Neural crest cell (in vitro differentiated cells): ENCODE data around the gene ZNF33A. TPM values are rescaled to one million over a fixed set of nuclear protein-coding genes. Genes with fewer than 3 reads are reported as not detected.
"Not testable (repeated sequence)": the region's sequence is repeated elsewhere in the genome, so short reads cannot be mapped to it uniquely, and the experiment has no call there.

Source experiments
- DNase-seq: peaks from one replicate; pipeline ENCODE4 v3.0.0; 2021; ENCODE audit warnings: low read depth, mixed read lengths, low spot score
- H3K27ac Mint-ChIP-seq: one replicate; pipeline ENCODE4 v1.8.0; 2021; ENCODE audit warnings: mild to moderate bottlenecking, mixed read lengths; ENCODE audit not compliant: unreplicated experiment
- H3K27me3 Mint-ChIP-seq: 2 replicates; pipeline ENCODE4 v1.8.0; 2021; ENCODE audit warnings: low read depth, mild to moderate bottlenecking, mixed read lengths
- H3K36me3 Mint-ChIP-seq: 2 replicates; pipeline ENCODE4 v1.8.0; 2021; ENCODE audit warnings: low read depth, mild to moderate bottlenecking, mixed read lengths
- H3K4me1 Mint-ChIP-seq: 2 replicates; pipeline ENCODE4 v1.8.0; 2021; ENCODE audit warnings: mixed read lengths
- H3K4me3 Mint-ChIP-seq: one replicate; pipeline ENCODE4 v1.8.0; 2021; ENCODE audit warnings: mild to moderate bottlenecking, mixed read lengths
- H3K9me3 Mint-ChIP-seq: 2 replicates; pipeline ENCODE4 v1.8.0; 2021; ENCODE audit warnings: mixed read lengths
- total RNA-seq: library from RNA; stranded (reverse); gene quantifications from 2 replicates; pipeline ENCODE4 v1.2.1, GENCODE V29; 2021
- TF ChIP-seq, protein P1 (sequence below): fragments of 200-600 bp; sonication (generic); conservative IDR thresholded peaks from 2 replicates; pipeline ENCODE4 v1.5.0; 2021; ENCODE audit warnings: antibody characterized with exemption, mild to moderate bottlenecking

ZNF33A gene
- total RNA-seq, 1 donor from 2014 or later: 27.8 TPM

DNA sequence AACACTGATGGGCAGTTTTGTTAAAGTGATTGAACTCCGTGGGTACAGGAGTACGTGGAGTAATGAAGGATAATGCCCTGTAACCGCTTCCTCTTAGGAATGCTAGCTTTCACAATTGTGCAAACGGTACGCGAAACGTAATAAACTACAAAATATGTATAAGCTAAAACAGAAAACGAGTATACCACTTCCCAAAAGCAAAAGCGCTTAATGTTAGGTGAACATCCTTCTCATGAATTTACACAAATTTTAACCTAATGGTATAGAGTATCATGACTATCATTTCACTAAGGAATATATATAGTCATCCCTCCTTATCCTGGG lies 33.6 kb upstream of the ZNF33A start:
- TF ChIP-seq, protein P1, sequence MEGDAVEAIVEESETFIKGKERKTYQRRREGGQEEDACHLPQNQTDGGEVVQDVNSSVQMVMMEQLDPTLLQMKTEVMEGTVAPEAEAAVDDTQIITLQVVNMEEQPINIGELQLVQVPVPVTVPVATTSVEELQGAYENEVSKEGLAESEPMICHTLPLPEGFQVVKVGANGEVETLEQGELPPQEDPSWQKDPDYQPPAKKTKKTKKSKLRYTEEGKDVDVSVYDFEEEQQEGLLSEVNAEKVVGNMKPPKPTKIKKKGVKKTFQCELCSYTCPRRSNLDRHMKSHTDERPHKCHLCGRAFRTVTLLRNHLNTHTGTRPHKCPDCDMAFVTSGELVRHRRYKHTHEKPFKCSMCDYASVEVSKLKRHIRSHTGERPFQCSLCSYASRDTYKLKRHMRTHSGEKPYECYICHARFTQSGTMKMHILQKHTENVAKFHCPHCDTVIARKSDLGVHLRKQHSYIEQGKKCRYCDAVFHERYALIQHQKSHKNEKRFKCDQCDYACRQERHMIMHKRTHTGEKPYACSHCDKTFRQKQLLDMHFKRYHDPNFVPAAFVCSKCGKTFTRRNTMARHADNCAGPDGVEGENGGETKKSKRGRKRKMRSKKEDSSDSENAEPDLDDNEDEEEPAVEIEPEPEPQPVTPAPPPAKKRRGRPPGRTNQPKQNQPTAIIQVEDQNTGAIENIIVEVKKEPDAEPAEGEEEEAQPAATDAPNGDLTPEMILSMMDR: no peak
- Mint-ChIP-seq H3K27me3 (no peaks in the 10 kb centered on the region), H3K36me3 (peaks cover 13% of the 10 kb centered on the region), H3K27ac (no peak overlapping the region), H3K9me3 (peaks cover 6% of the 10 kb centered on the region), H3K4me1 (peaks cover 19% of the 10 kb centered on the region), H3K4me3 (peak overlapping the region; percentile 95)
- DNase-seq: no peak

DNA sequence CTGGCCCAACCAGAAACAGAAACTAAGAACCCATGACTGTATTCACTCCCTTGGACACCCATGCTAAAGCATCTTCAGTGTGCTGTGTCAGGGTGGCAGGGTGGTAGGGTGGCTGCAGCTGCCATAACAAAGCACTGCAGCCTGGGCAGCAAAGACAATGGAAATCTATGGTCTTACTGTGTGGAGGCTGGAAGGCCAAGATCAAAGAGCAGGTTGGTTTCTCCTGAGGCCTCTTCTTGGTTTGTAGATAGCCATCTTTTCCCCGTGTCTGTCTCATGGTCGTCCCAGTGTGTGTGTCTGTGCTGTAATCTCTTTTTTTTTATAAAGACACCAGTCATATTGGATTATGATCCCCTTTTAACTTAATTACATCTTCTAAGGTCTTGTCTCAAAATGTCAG lies 18.8 kb upstream of the ZNF33A start:
- H3K27ac Mint-ChIP-seq: no peak overlapping the region
- H3K4me1 Mint-ChIP-seq: no peaks in the 10 kb centered on the region
- H3K9me3 Mint-ChIP-seq: peaks cover 8% of the 10 kb centered on the region
- H3K36me3 Mint-ChIP-seq: no peaks in the 10 kb centered on the region
- no peaks in the 10 kb centered on the region for H3K27me3 Mint-ChIP-seq
- DNase-seq: no peak
- no peak overlapping the region for H3K4me3 Mint-ChIP-seq
- TF ChIP-seq, protein P1: no peak

DNA sequence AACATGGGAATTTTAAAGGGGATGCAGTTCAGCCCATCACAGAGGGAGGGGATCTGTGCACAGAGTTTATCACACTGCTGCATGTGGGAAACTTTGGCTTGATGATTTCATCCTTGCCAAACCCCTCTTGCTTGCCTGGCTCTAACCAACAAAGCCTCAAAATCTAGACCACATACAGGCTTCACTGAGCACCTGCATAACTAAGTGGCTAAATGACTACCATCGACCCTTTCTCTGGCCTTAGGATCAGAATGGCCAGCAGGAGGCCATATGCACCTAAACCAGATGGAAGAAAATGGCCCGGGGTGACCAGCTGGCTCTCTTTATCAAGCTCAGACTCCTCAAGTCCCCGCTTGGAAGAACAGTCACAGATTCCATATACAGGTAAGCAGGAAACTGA lies 18.4 kb upstream of the ZNF33A start:
- TF ChIP-seq, protein P1: no peak
- H3K4me1 Mint-ChIP-seq: no peaks in the 10 kb centered on the region
- H3K27ac Mint-ChIP-seq: no peak overlapping the region
- no peaks in the 10 kb centered on the region for H3K27me3 Mint-ChIP-seq
- H3K9me3 Mint-ChIP-seq: peaks cover 7% of the 10 kb centered on the region
- no peak for DNase-seq
- no peak overlapping the region for H3K4me3 Mint-ChIP-seq
- H3K36me3 Mint-ChIP-seq: no peaks in the 10 kb centered on the region

DNA sequence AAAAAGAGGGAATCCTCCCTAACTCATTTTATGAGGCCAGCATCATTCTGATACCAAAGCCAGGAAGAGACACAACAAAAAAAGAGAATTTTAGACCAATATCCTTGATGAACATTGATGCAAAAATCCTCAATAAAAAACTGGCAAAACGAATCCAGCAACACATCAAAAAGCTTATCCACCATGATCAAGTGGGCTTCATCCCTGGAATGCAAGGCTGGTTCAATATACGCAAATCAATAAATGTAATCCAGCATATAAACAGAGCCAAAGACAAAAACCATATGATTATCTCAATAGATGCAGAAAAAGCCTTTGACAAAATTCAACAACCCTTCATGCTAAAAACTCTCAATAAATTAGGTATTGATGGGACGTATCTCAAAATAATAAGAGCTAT lies 11.6 kb upstream of the ZNF33A start:
- H3K36me3 Mint-ChIP-seq, H3K4me3 Mint-ChIP-seq, H3K27ac Mint-ChIP-seq, H3K9me3 Mint-ChIP-seq, DNase-seq, H3K4me1 Mint-ChIP-seq, H3K27me3 Mint-ChIP-seq: not testable (repeated sequence)

DNA sequence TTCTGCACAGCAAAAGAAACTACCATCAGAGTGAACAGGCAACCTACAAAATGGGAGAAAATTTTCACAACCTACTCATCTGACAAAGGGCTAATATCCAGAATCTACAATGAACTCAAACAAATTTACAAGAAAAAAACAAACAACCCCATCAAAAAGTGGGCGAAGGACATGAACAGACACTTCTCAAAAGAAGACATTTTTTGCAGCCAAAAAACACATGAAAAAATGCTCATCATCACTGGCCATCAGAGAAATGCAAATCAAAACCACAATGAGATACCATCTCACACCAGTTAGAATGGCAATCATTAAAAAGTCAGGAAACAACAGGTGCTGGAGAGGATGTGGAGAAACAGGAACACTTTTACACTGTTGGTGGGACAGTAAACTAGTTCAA lies 10.0 kb upstream of the ZNF33A start:
- DNase-seq, H3K4me1 Mint-ChIP-seq, H3K36me3 Mint-ChIP-seq, H3K9me3 Mint-ChIP-seq, H3K4me3 Mint-ChIP-seq, H3K27me3 Mint-ChIP-seq, H3K27ac Mint-ChIP-seq: not testable (repeated sequence)

DNA sequence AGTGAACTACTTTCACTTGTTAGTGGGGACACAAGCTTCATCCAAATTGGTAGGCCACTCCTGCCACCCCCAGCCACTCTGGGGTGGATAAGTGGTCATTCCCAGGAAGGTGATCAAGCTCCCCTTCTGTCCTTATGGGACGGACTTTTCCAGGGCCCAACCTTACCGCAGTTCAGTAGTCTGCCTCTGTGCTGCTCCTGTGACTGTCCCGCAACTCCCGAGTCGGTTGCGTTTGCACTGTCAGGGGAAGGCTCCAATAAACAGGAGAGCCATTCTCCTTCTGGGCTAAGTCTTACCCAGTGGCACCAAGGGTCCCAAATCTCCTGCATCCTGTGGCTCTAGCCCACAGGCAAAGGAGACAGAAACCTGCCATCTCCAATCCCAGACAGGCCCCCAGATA lies 7.4 kb upstream of the ZNF33A start:
- H3K27ac Mint-ChIP-seq: no peak overlapping the region
- no peaks in the 10 kb centered on the region for H3K9me3 Mint-ChIP-seq
- DNase-seq: no peak
- no peak overlapping the region for H3K4me3 Mint-ChIP-seq
- H3K27me3 Mint-ChIP-seq: peaks cover 22% of the 10 kb centered on the region
- no peaks in the 10 kb centered on the region for H3K36me3 Mint-ChIP-seq
- H3K4me1 Mint-ChIP-seq: no peaks in the 10 kb centered on the region
- TF ChIP-seq, protein P1: no peak

DNA sequence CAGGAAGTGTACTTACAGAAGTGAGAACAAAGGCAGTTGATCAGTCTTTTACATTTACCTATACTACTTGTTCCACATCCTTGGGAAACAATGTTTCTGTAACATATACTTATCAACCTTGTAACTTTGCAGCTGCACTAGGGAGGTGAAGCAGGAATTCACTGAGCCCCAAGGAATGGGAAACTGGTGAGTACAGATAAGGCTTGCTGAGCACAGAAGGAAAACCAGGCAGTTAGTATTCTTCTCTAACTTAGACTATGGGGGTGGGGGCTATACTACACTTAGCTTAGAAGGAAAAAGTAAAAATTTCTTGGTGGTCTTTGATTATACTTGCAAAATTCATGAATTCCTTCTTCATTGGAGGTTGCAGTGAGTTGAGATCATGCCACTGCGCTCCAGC lies 6.9 kb upstream of the ZNF33A start:
- H3K4me1 Mint-ChIP-seq: no peaks in the 10 kb centered on the region
- H3K4me3 Mint-ChIP-seq: no peak overlapping the region
- peaks cover 27% of the 10 kb centered on the region for H3K27me3 Mint-ChIP-seq
- TF ChIP-seq, protein P1: no peak
- no peak overlapping the region for H3K27ac Mint-ChIP-seq
- no peaks in the 10 kb centered on the region for H3K36me3 Mint-ChIP-seq
- DNase-seq: no peak
- no peaks in the 10 kb centered on the region for H3K9me3 Mint-ChIP-seq
